Neural progenitor cell (in vitro differentiated cells): ENCODE data around the gene ADAMTSL2. TPM values are rescaled to one million over a fixed set of nuclear protein-coding genes. Genes with fewer than 3 reads are reported as not detected.

Source experiments
- DNase-seq: peaks from one replicate; pipeline ENCODE4 v3.0.0-alpha.2; 2016; ENCODE audit warnings: low spot score
- H2AFZ ChIP-seq: fragments of 200-600 bp; sonication (generic); replicated peaks from 2 replicates; pipeline ENCODE4 v1.6.1; 2016; ENCODE audit warnings: antibody characterized with exemption
- H3F3A ChIP-seq: fragments of 200-600 bp; sonication (generic); 2 replicates; pipeline ENCODE4 v1.6.1; 2016; ENCODE audit warnings: antibody characterized with exemption, low read depth
- H3K27ac ChIP-seq: fragments of 200-600 bp; sonication (generic); 2 replicates; pipeline ENCODE4 v1.5.1; 2016; ENCODE audit warnings: mild to moderate bottlenecking
- H3K27me3 ChIP-seq: fragments of 200-600 bp; sonication (generic); 2 replicates; pipeline ENCODE4 v1.6.1; 2016; ENCODE audit warnings: mild to moderate bottlenecking, moderate library complexity
- H3K36me3 ChIP-seq: fragments of 200-600 bp; sonication (generic); 2 replicates; pipeline ENCODE4 v1.5.1; 2016
- H3K4me1 ChIP-seq: fragments of 200-600 bp; sonication (generic); 2 replicates; pipeline ENCODE4 v1.6.1; 2016; ENCODE audit warnings: mixed run types
- H3K4me2 ChIP-seq: fragments of 200-600 bp; sonication (generic); 2 replicates; pipeline ENCODE4 v1.6.1; 2016
- H3K4me3 ChIP-seq: fragments of 200-600 bp; sonication (generic); 2 replicates; pipeline ENCODE4 v1.5.1; 2016
- H3K79me2 ChIP-seq: fragments of 200-600 bp; sonication (generic); 2 replicates; pipeline ENCODE4 v1.6.1; 2016; ENCODE audit warnings: low read depth
- H3K9ac ChIP-seq: fragments of 200-600 bp; sonication (generic); 2 replicates; pipeline ENCODE4 v1.6.1; 2016
- H3K9me3 ChIP-seq: fragments of 200-600 bp; sonication (generic); 2 replicates; pipeline ENCODE4 v1.5.1; 2016; ENCODE audit warnings: low read depth
- H4K20me1 ChIP-seq: fragments of 200-600 bp; sonication (generic); 2 replicates; pipeline ENCODE4 v1.6.1; 2016; ENCODE audit warnings: low read depth
- H3K27ac Mint-ChIP-seq: 3 replicates; pipeline ENCODE4 v1.8.0; 2021; ENCODE audit warnings: mixed read lengths
- H3K27me3 Mint-ChIP-seq: 2 replicates; pipeline ENCODE4 v1.8.0; 2022; ENCODE audit warnings: low read depth, mild to moderate bottlenecking, inconsistent platforms, moderate library complexity, mixed read lengths; ENCODE audit not compliant: insufficient read depth
- H3K36me3 Mint-ChIP-seq: 3 replicates; pipeline ENCODE4 v1.8.0; 2021; ENCODE audit warnings: mixed read lengths
- H3K4me1 Mint-ChIP-seq: 3 replicates; pipeline ENCODE4 v1.8.0; 2021; ENCODE audit warnings: mixed read lengths
- H3K4me3 Mint-ChIP-seq: 3 replicates; pipeline ENCODE4 v1.8.0; 2021; ENCODE audit warnings: mild to moderate bottlenecking, moderate library complexity, mixed read lengths
- H3K9me3 Mint-ChIP-seq: 3 replicates; pipeline ENCODE4 v1.8.0; 2020; ENCODE audit warnings: mixed read lengths
- CTCF ChIP-seq: fragments of 200-600 bp; sonication (generic); IDR thresholded peaks from 2 replicates; pipeline ENCODE4 v1.5.1; 2017; ENCODE audit warnings: antibody characterized with exemption, mild to moderate bottlenecking
- EZH2 ChIP-seq: fragments of 200-600 bp; sonication (generic); IDR thresholded peaks from 2 replicates; pipeline ENCODE4 v1.6.1; 2017; ENCODE audit warnings: antibody characterized with exemption, mild to moderate bottlenecking, moderate library complexity
- EZH2phosphoT487 ChIP-seq: fragments of 200-600 bp; sonication (generic); IDR thresholded peaks from 2 replicates; pipeline ENCODE4 v1.6.1; 2017; ENCODE audit warnings: antibody characterized with exemption
- total RNA-seq: library from RNA; depleted of rRNA; stranded (reverse); fragments of >200 nt; gene quantifications from 2 replicates; pipeline ENCODE4 v1.2.3, GENCODE V29; 2015; ENCODE audit warnings: low replicate concordance

The ADAMTSL2 gene
- total RNA-seq, 1 donor from 2014 or later = 0.30 TPM

GRCh38 chr9:133608889-133609288 is 74.4 kb downstream of the ADAMTSL2 start:
- H3K4me3 ChIP-seq = peak overlapping the region; percentile 42
- H3K9me3 ChIP-seq = no peaks in the 10 kb centered on the region
- DNase-seq = no peak
- H4K20me1 ChIP-seq = peaks cover 6% of the 10 kb centered on the region
- TF ChIP-seq EZH2phosphoT487 = no peak
- TF ChIP-seq EZH2 = peak; percentile 52
- peaks cover 77% of the 10 kb centered on the region for H3K27me3 ChIP-seq
- H3K4me1 ChIP-seq = peaks cover 4% of the 10 kb centered on the region
- no peak overlapping the region for H3K9ac ChIP-seq
- Mint-ChIP-seq H3K36me3 (no peaks in the 10 kb centered on the region), H3K4me3 (no peak overlapping the region), H3K27ac (no peak overlapping the region), H3K9me3 (no peaks in the 10 kb centered on the region), H3K27me3 (peaks cover 62% of the 10 kb centered on the region), H3K4me1 (peaks cover 6% of the 10 kb centered on the region)
- H3K36me3 ChIP-seq = no peaks in the 10 kb centered on the region
- H2AFZ ChIP-seq = no peak overlapping the region
- H3K4me2 ChIP-seq = peak overlapping the region; percentile 85
- H3K27ac ChIP-seq = no peak overlapping the region
- H3K79me2 ChIP-seq = no peaks in the 10 kb centered on the region
- H3F3A ChIP-seq = peaks cover 4% of the 10 kb centered on the region

DNA sequence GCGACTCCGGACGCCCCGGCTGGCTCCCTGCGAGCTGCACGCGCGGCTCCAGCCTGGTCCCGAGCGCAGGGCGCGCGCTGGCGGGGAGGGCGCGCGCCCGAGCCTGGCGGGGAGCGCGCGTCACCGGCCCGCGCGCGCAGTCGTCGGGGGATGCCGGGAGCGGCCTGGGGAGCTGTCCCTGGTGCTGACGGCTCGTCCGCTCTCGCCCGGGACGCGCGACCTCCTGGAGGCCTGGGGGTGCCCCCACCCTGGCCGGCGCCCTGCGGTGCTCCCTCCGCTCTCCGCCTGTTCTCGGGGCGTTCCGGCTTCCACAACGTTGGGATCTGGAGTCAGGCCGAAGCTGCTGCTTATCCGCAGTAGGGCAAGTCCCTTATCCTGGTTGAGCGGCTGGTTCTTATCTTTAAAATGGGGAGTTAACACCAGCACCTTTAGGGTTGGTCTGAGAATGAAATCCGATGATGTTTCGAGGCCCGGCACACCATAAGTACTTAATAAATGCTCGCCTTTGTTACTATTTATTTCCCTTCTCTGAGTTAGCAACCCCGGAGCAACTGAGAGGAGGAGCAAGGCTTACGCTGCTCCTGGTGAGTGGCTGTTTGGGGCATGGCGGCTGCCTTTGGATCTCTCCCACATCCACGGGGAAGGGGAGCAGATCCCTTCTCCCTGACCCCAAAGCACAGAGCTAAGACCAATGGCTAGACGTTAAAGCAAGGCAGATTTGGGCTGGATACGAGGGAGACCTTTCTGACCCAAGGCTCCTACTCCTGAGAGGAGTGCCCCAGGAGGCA is 75.0 kb downstream of the ADAMTSL2 start, which contains the start of gene FAM163B:
Gene FAM163B, minus strand, starts transcription at position 79 of the 788 bp plus-strand sequence. CDS start 29,166 bp downstream, outside the sequence.
- H3K4me3 Mint-ChIP-seq = peak within 1 kb of the TSS; percentile 77
- H3K36me3 ChIP-seq = no peaks in the 10 kb centered on the region
- peaks cover 6% of the 10 kb centered on the region for H4K20me1 ChIP-seq
- no peak within 1 kb of the TSS for H3K27ac Mint-ChIP-seq
- H3K27me3 ChIP-seq = peaks cover 78% of the 10 kb centered on the region
- TF ChIP-seq CTCF = no peak
- DNase-seq = peak; percentile 90
- peaks cover 4% of the 10 kb centered on the region for H3F3A ChIP-seq
- H3K79me2 ChIP-seq = no peaks in the 10 kb centered on the region
- H3K27me3 Mint-ChIP-seq = peaks cover 62% of the 10 kb centered on the region
- peaks cover 4% of the 10 kb centered on the region for H3K4me1 ChIP-seq
- H3K4me1 Mint-ChIP-seq = peaks cover 3% of the 10 kb centered on the region
- no peaks in the 10 kb centered on the region for H3K36me3 Mint-ChIP-seq
- H3K9ac ChIP-seq = no peak within 1 kb of the TSS
- no peak within 1 kb of the TSS for H3K27ac ChIP-seq
- H2AFZ ChIP-seq = no peak within 1 kb of the TSS
- H3K9me3 ChIP-seq = no peaks in the 10 kb centered on the region
- H3K9me3 Mint-ChIP-seq = no peaks in the 10 kb centered on the region
- H3K4me3 ChIP-seq = peak within 1 kb of the TSS; percentile 42
- peak within 1 kb of the TSS; percentile 85 for H3K4me2 ChIP-seq

GRCh38 chr9:133610845-133611244 is 76.3 kb downstream of the ADAMTSL2 start:
- Mint-ChIP-seq H3K27me3 (peaks cover 60% of the 10 kb centered on the region), H3K4me3 (no peak overlapping the region), H3K9me3 (no peaks in the 10 kb centered on the region), H3K36me3 (no peaks in the 10 kb centered on the region), H3K4me1 (peaks cover 5% of the 10 kb centered on the region), H3K27ac (no peak overlapping the region)
- Histone ChIP-seq H3K27ac (no peak overlapping the region), H2AFZ (no peak overlapping the region), H3K9ac (no peak overlapping the region), H4K20me1 (peaks cover 6% of the 10 kb centered on the region), H3K36me3 (no peaks in the 10 kb centered on the region), H3K4me1 (peaks cover 4% of the 10 kb centered on the region), H3K9me3 (no peaks in the 10 kb centered on the region), H3F3A (peaks cover 4% of the 10 kb centered on the region), H3K79me2 (no peaks in the 10 kb centered on the region), H3K27me3 (peaks cover 75% of the 10 kb centered on the region), H3K4me2 (no peak overlapping the region), H3K4me3 (no peak overlapping the region)
- no peak for DNase-seq
- TF ChIP-seq EZH2 (no peak), CTCF (no peak), EZH2phosphoT487 (no peak)

- Histone ChIP-seq H3K27ac (no peak overlapping the region), H3K9me3 (no peaks in the 10 kb centered on the region), H3K9ac (no peak overlapping the region), H3K4me2 (no peak overlapping the region), H4K20me1 (peaks cover 6% of the 10 kb centered on the region), H3K27me3 (peaks cover 65% of the 10 kb centered on the region), H3F3A (peaks cover 4% of the 10 kb centered on the region), H3K36me3 (no peaks in the 10 kb centered on the region), H3K4me3 (no peak overlapping the region), H2AFZ (no peak overlapping the region), H3K79me2 (no peaks in the 10 kb centered on the region), H3K4me1 (peaks cover 4% of the 10 kb centered on the region)
- Mint-ChIP-seq H3K27me3 (peaks cover 51% of the 10 kb centered on the region), H3K9me3 (no peaks in the 10 kb centered on the region), H3K4me3 (no peak overlapping the region), H3K4me1 (peaks cover 5% of the 10 kb centered on the region), H3K27ac (no peak overlapping the region), H3K36me3 (no peaks in the 10 kb centered on the region)
- DNase-seq = no peak
- no peak for TF ChIP-seq EZH2phosphoT487
- TF ChIP-seq EZH2 = no peak
- TF ChIP-seq CTCF = no peak
Observed at GRCh38 chr9:133612051-133612450, 77.5 kb downstream of the ADAMTSL2 start.
